Ishikawa (cell line): Measurements from ENCODE around the gene PKP3.

Source experiments
- CEBPB ChIP-seq: IDR thresholded peaks from 2 replicates; pipeline ENCODE4 v1.6.1; 2012
- CREB1 ChIP-seq: IDR thresholded peaks from 2 replicates; pipeline ENCODE4 v1.6.1; 2012; ENCODE audit warnings: low read depth
- TAF1 ChIP-seq: IDR thresholded peaks from 2 replicates; pipeline ENCODE4 v1.6.1; 2012; ENCODE audit warnings: low read depth, mild to moderate bottlenecking
- USF1 ChIP-seq: IDR thresholded peaks from 2 replicates; pipeline ENCODE4 v1.6.1; 2012

- TF ChIP-seq CEBPB (no peak), USF1 (no peak), TAF1 (no peak), CREB1 (no peak)
Measured at GRCh38 chr11:431921-432320, 37.9 kb downstream of the PKP3 start.
